Measurements from ENCODE around the gene DBNDD2.

The DBNDD2 gene

DNA sequence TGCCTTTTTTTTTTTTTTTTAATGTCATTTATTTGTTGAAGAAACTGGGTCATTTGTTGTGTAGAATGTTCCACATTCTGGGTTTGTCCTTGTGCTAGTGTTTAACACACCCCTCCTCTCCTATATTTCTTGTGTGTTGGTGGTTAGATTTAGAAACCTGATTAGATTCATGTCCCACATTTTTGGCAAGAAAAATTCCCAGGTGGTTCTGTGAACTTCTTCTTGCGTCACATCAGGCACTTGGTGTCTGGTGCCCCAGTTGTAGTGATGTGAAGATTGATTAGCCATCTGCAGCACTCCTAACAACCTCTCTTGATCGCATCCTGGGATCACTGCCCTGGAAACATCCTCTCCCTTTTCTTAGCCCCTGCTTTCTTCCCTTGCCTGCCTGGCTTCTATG is 15.6 kb downstream of the DBNDD2 start:
- TF ChIP-seq CTCF (IDR thresholded peaks at IDR 0.05; ENCODE audit: borderline replicate concordance, control extremely low read depth, extremely low read depth, insufficient read depth, missing control alignments), result no peak
- in situ Hi-C loops (cut with MboI; ENCODE audit: low sequenced_read_pairs, unreplicated experiment), result no loop called here
- no peak for DNase-seq (ENCODE audit: low spot score)

GRCh38 chr20:45425561-45425960 is 17.5 kb downstream of the DBNDD2 start:
- no peak for TF ChIP-seq CTCF (IDR thresholded peaks at IDR 0.05; ENCODE audit: borderline replicate concordance, control extremely low read depth, extremely low read depth, insufficient read depth, missing control alignments)
- in situ Hi-C loops (cut with MboI; ENCODE audit: low sequenced_read_pairs, unreplicated experiment), result no loop called here
- DNase-seq (ENCODE audit: low spot score), result no peak

- in situ Hi-C loops (cut with MboI; ENCODE audit: low sequenced_read_pairs, unreplicated experiment), result no loop called here
- DNase-seq (ENCODE audit: low spot score), result no peak
These were observed 18.4 kb downstream of the DBNDD2 start for GRCh38 chr20:45426320-45427016.

GRCh38 chr20:45427236-45428149 is 19.4 kb downstream of the DBNDD2 start:
- in situ Hi-C loops (cut with MboI; ENCODE audit: low sequenced_read_pairs, unreplicated experiment), result no loop called here
- no peak for TF ChIP-seq CTCF (IDR thresholded peaks at IDR 0.05; ENCODE audit: borderline replicate concordance, control extremely low read depth, extremely low read depth, insufficient read depth, missing control alignments)
- no peak for DNase-seq (ENCODE audit: low spot score)

More at GRCh38 chr20:45426320-45427016, 18.4 kb downstream of the DBNDD2 start:
- TF ChIP-seq CTCF (IDR thresholded peaks at IDR 0.05; ENCODE audit: borderline replicate concordance, control extremely low read depth, extremely low read depth, insufficient read depth, missing control alignments), result no peak

GRCh38 chr20:45429618-45430017 is 21.5 kb downstream of the DBNDD2 start:
- TF ChIP-seq CTCF (IDR thresholded peaks at IDR 0.05; ENCODE audit: borderline replicate concordance, control extremely low read depth, extremely low read depth, insufficient read depth, missing control alignments), result no peak
- in situ Hi-C loops (cut with MboI; ENCODE audit: low sequenced_read_pairs, unreplicated experiment), result no loop called here
- DNase-seq (ENCODE audit: low spot score), result no peak

DNA sequence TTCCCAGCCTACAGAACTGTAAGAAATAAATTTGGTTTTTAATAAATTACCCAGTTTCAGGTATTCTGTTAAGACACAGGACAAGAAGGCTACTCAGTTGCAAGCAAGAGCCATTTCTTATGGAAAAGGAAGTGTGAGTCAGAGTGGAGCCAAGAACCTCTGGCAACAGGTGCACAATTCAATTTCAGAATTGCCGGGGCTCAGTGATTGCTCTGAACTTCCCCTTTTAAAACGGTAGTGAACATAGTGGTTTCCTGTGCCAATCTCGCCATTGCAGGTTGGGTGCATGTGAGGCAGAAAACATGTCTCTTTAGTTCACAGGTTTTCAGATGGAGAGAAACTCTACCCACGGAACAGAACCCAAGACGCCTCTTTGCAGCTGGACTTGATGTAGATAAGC is 24.2 kb downstream of the DBNDD2 start:
- peak; percentile 45 for DNase-seq (ENCODE audit: low spot score)
- in situ Hi-C loops (cut with MboI; ENCODE audit: low sequenced_read_pairs, unreplicated experiment), result no loop called here
- TF ChIP-seq CTCF (IDR thresholded peaks at IDR 0.05; ENCODE audit: borderline replicate concordance, control extremely low read depth, extremely low read depth, insufficient read depth, missing control alignments), result no peak
